Measurements from ENCODE around the gene MESD. TPM values are rescaled to one million over a fixed set of nuclear protein-coding genes. Genes with fewer than 3 reads are reported as not detected.

The MESD gene
- total RNA-seq, 2 donors from 2014 or later, result 28.0 to 33.9 TPM

DNA sequence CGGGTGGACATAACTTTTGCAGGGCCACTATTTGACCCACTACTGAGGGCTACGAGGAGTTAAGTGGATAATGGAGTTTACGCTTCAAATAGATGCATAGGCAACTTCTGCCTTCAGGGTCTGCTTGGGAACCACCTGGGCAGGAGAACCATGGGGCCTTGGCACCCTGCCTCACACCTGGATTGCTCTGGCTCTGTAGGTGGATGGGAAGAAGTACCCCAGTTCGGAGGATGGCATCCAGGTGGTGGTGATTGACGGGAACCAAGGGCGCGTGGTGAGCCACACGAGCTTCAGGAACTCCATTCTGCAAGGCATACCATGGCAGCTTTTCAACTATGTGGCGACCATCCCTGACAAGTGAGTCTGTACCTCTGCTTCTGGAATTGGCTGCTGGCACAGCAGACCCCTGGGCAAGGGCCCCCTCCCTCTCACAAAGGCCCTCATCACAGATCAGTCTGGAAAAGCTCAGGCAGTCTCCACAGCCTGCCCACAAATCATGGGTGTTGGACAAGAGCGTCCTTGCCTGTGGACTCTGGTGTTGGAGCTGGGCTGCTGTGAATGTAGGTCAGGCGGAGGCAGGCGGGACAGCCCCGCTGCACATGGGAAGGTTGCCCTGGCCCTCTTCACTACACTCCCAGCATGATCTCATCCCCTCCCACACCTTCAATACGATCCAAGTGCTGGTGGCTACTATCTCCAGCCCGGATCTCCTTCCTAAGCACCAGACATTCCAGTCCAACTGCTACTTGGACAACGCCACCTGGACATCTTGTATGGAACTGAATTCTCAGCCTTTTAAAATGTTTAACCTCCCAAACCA, 46.7 kb downstream of the MESD start:
- intact Hi-C loops (cut with DNase I), result no loop called here
- no peak overlapping the region for H3K4me3 ChIP-seq
- no peaks in the 10 kb centered on the region for H3K27me3 ChIP-seq (replicated peaks; ENCODE audit: insufficient read depth)
- no peaks in the 10 kb centered on the region for H3K9me3 ChIP-seq
- 48% methylated on average over 16 of the region's 16 CpGs for WGBS
- H3K36me3 ChIP-seq, result no peaks in the 10 kb centered on the region
- DNase-seq (ENCODE audit: low spot score), result peak; percentile 62
- H3K4me1 ChIP-seq (replicated peaks), result no peaks in the 10 kb centered on the region
- H3K27ac ChIP-seq, result no peak overlapping the region
- no peak for TF ChIP-seq POLR2A (IDR thresholded peaks at IDR 0.05)
- TF ChIP-seq, protein P1, sequence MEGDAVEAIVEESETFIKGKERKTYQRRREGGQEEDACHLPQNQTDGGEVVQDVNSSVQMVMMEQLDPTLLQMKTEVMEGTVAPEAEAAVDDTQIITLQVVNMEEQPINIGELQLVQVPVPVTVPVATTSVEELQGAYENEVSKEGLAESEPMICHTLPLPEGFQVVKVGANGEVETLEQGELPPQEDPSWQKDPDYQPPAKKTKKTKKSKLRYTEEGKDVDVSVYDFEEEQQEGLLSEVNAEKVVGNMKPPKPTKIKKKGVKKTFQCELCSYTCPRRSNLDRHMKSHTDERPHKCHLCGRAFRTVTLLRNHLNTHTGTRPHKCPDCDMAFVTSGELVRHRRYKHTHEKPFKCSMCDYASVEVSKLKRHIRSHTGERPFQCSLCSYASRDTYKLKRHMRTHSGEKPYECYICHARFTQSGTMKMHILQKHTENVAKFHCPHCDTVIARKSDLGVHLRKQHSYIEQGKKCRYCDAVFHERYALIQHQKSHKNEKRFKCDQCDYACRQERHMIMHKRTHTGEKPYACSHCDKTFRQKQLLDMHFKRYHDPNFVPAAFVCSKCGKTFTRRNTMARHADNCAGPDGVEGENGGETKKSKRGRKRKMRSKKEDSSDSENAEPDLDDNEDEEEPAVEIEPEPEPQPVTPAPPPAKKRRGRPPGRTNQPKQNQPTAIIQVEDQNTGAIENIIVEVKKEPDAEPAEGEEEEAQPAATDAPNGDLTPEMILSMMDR (IDR thresholded peaks at IDR 0.05), result peak in 1 of 4 experiments; percentile 66
- TF ChIP-seq POLR2AphosphoS5 (IDR thresholded peaks at IDR 0.05), result peak; percentile 85

DNA sequence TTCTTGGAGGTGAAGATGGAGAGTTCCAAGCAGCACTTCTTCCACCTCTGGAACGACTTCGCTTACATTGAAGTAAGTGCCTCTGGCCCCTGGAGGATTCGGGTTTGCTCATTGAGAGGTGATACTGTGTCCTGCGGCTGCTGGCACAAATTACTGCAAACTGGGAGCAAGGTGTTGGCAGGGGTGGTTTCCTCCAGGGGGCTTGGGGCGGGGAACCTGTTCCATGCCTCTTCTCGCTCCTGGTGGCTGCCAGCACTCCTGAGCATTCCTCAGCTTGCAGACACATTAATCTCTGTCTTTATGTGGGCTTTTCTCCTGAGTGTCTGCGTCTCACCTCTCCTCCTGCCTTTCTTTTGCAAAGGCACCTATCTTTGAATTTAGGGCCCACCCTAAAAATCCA, 47.4 kb downstream of the MESD start:
- WGBS, result 65% methylated on average over 7 of the region's 7 CpGs
- H3K36me3 ChIP-seq, result no peaks in the 10 kb centered on the region
- no peaks in the 10 kb centered on the region for H3K9me3 ChIP-seq
- H3K4me1 ChIP-seq (replicated peaks), result no peaks in the 10 kb centered on the region
- intact Hi-C loops (cut with DNase I), result no loop called here
- H3K4me3 ChIP-seq, result no peak overlapping the region
- no peak for TF ChIP-seq POLR2A (IDR thresholded peaks at IDR 0.05)
- TF ChIP-seq, protein P1 (IDR thresholded peaks at IDR 0.05), result no peak
- TF ChIP-seq POLR2AphosphoS5 (IDR thresholded peaks at IDR 0.05), result no peak
- no peak overlapping the region for H3K27ac ChIP-seq
- H3K27me3 ChIP-seq (replicated peaks; ENCODE audit: insufficient read depth), result no peaks in the 10 kb centered on the region
- no peak for DNase-seq (ENCODE audit: low spot score)

DNA sequence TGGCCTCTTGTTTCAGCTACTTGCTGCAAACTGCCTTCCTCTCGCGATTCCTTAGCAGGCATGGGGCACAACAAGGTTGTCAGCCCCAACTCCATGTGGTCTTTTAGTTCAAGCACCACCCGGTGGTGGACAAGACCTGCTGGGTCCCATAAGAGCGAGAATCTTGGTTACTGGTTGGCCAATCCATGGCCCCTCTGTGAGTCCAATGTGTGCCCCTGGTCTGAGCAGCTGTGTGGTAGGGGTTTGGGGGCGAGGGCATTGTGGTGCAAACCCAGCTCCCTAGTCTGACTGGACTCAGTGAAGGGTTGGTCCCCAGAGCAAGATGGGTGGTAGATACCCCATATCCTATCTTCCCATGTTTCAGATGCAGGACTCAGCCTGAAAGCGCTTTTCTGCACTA, 48.8 kb downstream of the MESD start:
- no peaks in the 10 kb centered on the region for H3K4me1 ChIP-seq (replicated peaks)
- whole genome bisulfite sequencing, result 94% methylated on average over 6 of the region's 6 CpGs
- no peak for DNase-seq (ENCODE audit: low spot score)
- no peaks in the 10 kb centered on the region for H3K9me3 ChIP-seq
- no peak overlapping the region for H3K4me3 ChIP-seq
- no peak for TF ChIP-seq POLR2AphosphoS5 (IDR thresholded peaks at IDR 0.05)
- TF ChIP-seq, protein P1 (IDR thresholded peaks at IDR 0.05), result no peak
- TF ChIP-seq POLR2A (IDR thresholded peaks at IDR 0.05), result no peak
- intact Hi-C loops (cut with DNase I), result no loop called here
- H3K27me3 ChIP-seq (replicated peaks; ENCODE audit: insufficient read depth), result no peaks in the 10 kb centered on the region
- H3K27ac ChIP-seq, result no peak overlapping the region
- H3K36me3 ChIP-seq, result no peaks in the 10 kb centered on the region

DNA sequence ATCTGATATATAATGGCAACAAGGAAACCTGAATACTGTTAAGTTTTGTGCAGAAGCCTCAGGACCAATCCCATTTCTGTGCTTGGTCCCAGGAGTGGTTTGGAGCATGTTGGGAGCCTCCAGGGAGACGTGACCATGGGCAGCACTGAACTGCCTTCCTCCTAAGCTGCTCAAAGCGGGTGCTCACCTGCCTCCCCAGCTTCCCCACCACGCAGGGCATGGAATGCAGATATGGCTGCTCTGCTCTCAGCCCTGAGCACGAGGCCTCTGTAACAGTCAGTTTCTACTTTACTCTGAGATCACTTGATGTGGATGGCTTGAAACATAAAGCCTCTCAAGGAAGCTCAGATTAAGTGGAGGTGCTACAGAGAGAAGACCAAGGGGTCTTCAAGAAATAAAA, 49.3 kb downstream of the MESD start:
- intact Hi-C loops (cut with DNase I), result no loop called here
- Histone ChIP-seq H3K4me1 (replicated peaks) (no peaks in the 10 kb centered on the region), H3K36me3 (no peaks in the 10 kb centered on the region), H3K27me3 (replicated peaks; ENCODE audit: insufficient read depth) (no peaks in the 10 kb centered on the region), H3K9me3 (no peaks in the 10 kb centered on the region), H3K4me3 (no peak overlapping the region), H3K27ac (no peak overlapping the region)
- no peak for DNase-seq (ENCODE audit: low spot score)
- no peak for TF ChIP-seq POLR2A (IDR thresholded peaks at IDR 0.05)
- no peak for TF ChIP-seq POLR2AphosphoS5 (IDR thresholded peaks at IDR 0.05)
- TF ChIP-seq, protein P1 (IDR thresholded peaks at IDR 0.05), result no peak
- 98% methylated on average over 4 of the region's 4 CpGs for WGBS

DNA sequence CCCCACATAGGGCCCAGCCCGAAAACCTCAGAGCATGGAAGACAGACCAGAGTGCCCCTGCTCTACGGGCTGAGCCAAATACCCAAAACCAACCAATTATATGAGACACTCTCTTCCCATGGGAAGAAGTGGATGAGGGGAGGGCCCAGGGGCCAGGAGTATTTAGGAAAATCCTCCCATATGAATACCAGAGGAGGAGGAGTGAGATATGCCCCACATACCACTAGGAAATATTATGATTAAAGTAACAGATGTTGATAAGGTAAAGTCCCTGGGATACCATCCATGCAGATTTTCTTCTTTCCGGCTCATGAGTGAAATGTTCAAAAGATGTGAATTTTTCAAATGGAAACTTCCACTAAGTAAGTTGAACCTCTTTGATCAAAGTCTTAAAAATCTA, 50.4 kb downstream of the MESD start:
- DNase-seq (ENCODE audit: low spot score), result no peak
- 99% methylated on average over 3 of the region's 3 CpGs for WGBS
- Histone ChIP-seq H3K4me3 (no peak overlapping the region), H3K36me3 (no peaks in the 10 kb centered on the region), H3K9me3 (no peaks in the 10 kb centered on the region), H3K4me1 (replicated peaks) (no peaks in the 10 kb centered on the region), H3K27ac (no peak overlapping the region), H3K27me3 (replicated peaks; ENCODE audit: insufficient read depth) (no peaks in the 10 kb centered on the region)
- intact Hi-C loops (cut with DNase I), result no loop called here
- TF ChIP-seq, protein P1 (IDR thresholded peaks at IDR 0.05), result no peak
- TF ChIP-seq POLR2AphosphoS5 (IDR thresholded peaks at IDR 0.05), result no peak
- TF ChIP-seq POLR2A (IDR thresholded peaks at IDR 0.05), result no peak
